Epidermal melanocyte (primary cell): ENCODE data around the gene METTL17.
"Not testable (repeated sequence)": the region's sequence is repeated elsewhere in the genome, so short reads cannot be mapped to it uniquely, and the experiment has no call there.

ENCODE experiments used
- DNase-seq: peaks from one replicate; pipeline ENCODE4 v3.0.0; 2011; ENCODE audit warnings: low spot score; ENCODE audit not compliant: insufficient read length

The METTL17 gene

DNA sequence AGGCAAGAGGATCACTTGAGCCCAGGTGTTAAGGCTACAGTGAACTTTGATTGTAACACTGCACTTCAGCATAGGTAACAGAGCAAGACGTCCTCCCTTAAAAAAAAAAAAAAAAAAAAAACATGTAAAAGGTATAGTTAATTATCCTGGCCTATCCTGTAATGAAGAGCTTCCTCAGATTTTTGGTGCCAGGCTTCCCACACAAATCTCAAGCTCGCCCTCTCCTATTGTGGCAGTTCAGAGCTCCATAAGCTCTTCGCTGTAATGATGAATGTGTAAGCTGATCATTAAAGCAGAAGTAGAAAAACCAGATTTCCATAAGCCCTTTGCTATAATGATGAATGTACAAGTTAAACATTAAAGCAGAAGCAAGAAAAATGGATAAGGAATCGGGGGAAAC, 7.3 kb downstream of the METTL17 start:
- DNase-seq: no peak

GRCh38 chr14:20997564-20997963, 7.8 kb downstream of the METTL17 start:
- no peak for DNase-seq

GRCh38 chr14:20998139-20998538, 8.4 kb downstream of the METTL17 start:
- no peak for DNase-seq

GRCh38 chr14:20998674-20999366, 9.0 kb downstream of the METTL17 start, which contains the start of gene SLC39A2:
Gene SLC39A2 (plus strand): TSS chr14:20999293. CDS start chr14:20999447, 154 bp downstream.
- no peak for DNase-seq

DNA sequence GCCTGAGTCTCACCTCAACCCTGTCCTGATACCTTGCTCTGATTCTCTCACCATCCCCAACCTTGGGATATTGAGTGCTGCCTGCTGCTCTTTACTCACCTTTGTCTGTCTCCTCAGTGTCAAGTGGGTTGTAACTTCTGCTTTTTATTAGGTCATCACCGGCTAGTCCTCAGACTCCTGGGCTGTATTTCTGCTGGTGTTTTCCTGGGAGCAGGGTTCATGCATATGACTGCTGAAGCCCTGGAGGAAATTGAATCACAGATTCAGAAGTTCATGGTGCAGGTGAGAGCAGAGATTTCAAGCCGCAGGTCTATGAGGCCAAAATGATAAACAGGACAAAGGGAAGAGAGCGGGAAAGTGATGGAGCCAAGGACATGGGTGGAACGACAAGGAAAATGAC, 9.8 kb downstream of the METTL17 start:
- DNase-seq: no peak

DNA sequence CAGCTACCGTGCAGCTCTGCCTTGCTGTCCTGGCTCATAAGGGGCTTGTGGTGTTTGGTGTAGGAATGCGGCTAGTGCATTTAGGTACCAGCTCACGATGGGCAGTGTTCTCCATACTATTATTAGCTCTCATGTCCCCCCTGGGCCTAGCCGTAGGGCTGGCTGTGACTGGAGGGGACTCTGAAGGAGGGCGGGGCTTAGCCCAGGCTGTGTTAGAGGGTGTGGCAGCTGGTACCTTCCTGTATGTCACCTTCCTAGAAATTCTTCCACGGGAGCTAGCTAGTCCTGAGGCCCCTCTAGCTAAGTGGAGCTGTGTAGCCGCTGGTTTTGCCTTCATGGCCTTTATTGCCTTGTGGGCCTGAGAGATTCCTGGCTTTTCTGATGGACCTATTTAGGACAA, 11.4 kb downstream of the METTL17 start:
- no peak for DNase-seq

- no peak for DNase-seq
Measured at GRCh38 chr14:21003788-21004346, 14.1 kb downstream of the METTL17 start.

DNA sequence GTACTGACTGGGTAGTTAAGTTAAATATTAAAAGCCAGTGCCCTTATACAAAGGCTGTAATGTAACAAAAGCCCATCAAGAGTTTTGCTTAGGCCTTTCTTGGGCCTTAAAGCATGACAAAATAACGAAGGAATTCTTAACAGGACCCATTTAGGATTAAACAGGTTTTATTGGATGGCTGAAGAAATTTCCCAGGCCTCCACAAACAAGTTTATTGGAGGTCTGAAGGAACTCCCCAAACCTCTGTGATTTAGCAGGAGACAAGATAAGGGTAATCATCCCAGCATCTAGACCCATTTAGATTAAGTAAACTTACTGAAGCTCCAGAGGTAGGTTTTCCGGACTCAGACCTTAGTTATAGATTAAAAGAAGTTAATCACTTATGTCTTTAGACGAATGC, 19.9 kb downstream of the METTL17 start:
- not testable (repeated sequence) for DNase-seq

DNA sequence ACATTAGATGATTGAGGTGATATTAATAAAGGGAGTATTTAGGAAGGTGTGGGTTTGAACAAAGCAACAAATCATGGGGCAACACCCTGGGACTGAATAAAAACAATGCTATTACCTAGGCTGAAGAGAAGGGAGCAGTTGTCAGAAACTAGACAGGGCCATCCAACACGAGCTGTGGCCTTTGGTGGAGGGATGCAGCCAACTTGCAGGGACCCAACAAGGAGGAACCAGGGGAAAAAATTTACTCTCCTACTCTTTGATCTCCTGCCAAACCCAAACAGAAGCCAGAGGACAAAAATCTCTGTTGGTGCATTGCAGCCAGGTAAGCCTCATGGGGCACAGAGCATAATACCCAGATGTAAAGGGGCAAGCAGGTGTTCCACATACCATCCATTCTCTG, 21.4 kb downstream of the METTL17 start:
- DNase-seq: no peak

DNA sequence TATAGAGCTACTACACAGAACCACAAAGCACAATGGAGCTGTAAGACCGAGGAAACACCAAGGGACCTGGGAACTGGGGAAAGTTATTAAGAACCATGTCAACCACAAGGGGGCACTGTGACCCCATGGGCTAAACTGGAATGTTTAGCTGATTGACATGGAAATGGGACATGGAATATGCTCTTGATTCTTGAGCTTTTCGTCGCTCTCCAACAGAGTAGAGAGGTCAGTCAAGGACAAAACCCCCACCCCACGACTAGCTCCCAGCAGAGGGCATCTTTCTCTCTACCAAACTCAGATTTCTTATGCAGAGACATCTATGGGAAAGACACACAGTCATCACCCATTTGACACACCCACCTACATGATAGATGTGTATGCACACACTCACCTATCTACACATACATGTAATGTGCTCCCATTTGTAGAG, 25.0 kb downstream of the METTL17 start:
- DNase-seq: peak; percentile 85

DNA sequence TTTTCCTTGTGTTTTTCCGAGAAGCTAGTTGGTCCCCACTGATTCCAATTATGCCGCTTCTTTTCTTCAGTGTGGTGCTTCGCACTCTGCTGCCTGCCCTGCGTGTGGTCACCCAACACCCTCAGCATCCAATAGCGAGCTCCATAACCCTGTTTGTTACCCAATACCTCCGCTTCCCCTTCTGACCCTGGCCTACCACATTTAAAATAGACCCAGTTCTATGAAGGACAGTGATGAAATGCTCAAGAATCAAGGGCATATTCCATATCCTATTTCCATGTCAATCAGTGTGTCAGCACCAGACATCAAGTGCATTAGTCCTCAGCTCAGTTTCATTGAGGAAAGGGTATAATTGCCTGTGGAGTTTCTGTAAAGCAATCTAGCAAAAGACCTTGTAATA, 25.5 kb downstream of the METTL17 start:
- DNase-seq: no peak

GRCh38 chr14:21016413-21017190, 26.8 kb downstream of the METTL17 start:
- DNase-seq: no peak

- DNase-seq: no peak
Measured at GRCh38 chr14:21017528-21018245, 27.9 kb downstream of the METTL17 start.

- no peak for DNase-seq
Measured at GRCh38 chr14:21018286-21018685, 28.5 kb downstream of the METTL17 start.

DNA sequence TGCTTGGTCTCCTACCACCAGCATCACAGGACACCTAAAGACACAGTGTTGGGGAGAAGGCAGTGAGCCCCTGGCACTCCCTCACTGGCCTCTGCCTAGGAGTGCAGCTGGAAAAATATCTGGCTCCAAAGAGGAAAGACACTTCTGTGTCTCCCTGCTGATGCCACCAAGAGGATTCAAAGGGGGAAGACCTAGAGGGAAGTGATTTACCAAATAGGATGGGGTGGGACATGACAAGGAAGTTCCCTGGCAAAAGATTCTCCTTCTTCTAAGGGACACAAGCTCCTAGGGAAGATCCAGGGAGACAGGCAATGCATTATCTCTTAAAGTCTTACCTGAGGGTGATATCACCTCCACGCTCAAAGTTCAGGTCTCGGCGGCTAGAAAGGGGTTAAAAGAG, 29.0 kb downstream of the METTL17 start:
- DNase-seq: no peak

DNA sequence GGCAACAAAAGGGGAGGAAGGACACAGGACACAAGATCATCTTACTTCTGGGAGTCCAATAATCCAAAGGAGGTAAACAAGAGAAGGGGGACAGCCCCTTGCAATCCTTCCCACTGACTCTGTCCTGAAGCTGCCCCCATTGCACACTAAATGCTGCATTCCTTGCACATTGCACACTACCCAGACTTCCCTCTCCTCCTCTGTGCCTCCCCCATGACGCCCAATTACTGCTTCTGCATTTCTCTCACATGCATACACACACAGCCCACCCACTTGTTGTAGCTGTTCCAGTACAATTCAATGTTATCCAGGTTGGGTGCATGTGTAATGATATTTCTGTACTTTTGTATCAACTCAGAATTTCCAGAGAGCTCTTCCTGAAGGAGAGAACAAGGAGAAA, 29.6 kb downstream of the METTL17 start:
- no peak for DNase-seq

- DNase-seq: no peak
Measured at GRCh38 chr14:21020977-21021545, 31.3 kb downstream of the METTL17 start.

DNA sequence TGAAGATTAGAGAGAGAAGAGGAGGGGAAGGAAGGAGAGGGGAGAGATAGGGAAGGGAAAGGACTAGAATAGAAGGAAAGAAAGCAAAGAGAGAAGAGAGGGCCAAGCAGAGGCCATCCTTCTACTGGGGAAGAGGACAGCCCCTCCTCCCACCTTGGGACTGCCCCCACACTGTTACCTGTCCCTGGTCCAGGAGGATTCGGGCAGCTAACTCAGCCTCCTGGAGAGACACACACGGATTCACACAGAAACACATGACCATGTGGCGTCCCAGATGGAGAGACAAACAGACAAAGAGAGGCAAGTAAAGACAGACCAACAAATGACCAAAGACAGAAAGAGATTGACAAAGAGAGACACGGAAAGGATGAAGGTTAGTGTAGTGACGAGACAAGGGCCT, 32.9 kb downstream of the METTL17 start:
- DNase-seq: no peak

DNA sequence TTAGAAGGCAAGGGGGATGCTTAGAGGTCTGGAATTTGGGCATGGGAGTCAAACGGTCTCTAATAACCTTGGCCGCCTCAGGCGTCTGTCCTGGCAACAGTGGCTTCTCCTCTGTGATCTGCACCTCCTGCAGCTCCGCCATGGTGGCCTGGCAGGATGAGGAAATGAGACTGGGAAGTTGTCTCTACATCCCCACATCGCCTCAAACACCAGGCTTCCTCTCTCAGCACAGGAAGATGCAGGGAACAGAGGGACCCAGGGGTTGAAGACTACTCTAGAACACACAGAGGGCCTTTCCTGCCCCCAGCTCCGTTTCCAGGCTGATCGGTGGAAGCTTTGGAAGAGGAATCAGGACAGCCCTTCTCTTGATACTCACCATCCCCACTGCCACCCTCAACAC, 33.4 kb downstream of the METTL17 start:
- DNase-seq: no peak

- DNase-seq: no peak
Measured at GRCh38 chr14:21023817-21024584, 34.2 kb downstream of the METTL17 start.
